Measurements from ENCODE around the gene P2RX1. TPM values are rescaled to one million over a fixed set of nuclear protein-coding genes. Genes with fewer than 3 reads are reported as not detected.

Gene P2RX1
- total RNA-seq = not detected

DNA sequence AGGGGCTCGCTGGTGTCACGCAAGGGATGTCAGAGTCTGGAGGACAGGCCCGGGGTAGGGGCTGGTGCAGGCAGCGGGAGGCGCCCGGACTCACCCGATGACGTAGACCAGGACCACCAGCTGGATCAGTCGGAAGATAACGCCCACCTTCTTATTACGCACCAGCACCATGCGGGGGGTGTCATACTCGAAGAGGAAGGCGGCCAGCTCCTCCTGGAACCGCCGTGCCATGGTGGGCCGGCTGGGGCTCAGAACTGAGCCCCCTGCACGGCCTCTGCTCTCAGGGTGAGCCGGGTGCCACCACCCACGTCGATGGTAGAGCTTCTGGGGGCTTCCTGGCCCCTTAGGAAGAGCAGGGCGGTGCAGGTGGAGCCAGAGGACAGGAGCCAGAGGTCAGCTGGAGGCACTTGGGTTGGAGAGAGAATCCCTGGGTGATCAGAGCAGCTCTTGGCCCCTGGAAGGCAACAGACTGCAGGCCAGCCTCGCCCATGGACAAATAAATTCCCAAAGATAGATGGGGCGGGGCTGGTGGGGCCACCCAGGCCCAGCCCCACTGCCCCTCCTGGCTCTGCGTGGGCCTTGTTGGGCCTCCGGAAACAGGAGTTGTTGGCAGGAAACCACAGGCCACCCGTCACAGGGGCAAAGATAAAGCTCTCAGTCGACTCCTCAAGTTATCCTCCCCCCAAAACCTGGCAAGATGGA, at the start of gene P2RX1:
Gene P2RX1, minus strand, starts transcription at position 471 of the 702 bp plus-strand sequence. Its CDS starts 240 bp downstream, at position 231.

DNA sequence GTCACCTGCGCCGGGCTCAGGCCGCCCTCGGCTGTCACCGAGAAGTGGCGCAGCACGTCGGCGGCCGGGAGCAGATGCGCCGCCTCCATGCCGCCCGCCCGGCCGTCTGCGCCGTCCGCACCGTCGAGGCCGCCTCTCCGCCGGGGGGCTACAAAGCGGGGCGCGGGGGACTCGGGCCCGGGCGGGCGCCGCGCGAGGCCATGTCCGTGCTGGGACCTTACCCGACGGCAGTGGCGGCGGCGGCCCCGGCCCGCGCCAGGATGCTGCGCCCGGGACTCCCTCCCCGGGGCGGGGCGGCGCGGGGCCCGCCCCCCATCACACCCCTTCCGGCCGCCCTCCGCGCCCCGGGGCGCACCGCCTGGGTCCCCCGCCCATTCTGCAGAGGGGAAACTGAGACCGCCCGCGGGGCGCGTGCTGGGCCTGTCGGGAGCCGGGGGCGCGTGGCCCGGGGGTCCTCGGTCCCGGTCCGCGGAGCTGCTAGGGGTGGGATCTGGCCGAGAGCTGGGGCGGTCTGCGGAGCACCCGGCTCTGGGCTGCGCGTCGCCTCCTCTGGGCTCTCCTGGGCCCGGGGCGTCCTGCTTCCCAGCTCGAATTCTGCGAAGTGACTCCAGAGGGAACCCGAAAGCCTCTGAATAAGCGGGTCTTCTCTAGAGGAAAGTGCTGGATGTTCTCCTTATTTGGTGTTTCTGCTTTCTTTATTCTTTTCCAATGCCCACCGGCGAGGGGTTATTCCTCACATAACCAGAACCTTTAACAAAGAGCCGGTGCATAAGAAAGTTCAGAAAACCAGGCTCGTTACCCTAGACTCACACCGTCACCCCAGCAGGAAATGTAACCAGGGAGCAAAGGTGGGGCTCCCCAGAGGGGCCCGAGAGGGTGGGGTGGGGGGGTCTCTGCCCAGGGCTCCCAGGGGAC, 48.2 kb upstream of the P2RX1 start, which contains the start of gene ATP2A3:
Gene ATP2A3, minus strand, starts transcription at position 235 of the 915 bp plus-strand sequence. Its CDS starts 146 bp downstream, at position 89.

DNA sequence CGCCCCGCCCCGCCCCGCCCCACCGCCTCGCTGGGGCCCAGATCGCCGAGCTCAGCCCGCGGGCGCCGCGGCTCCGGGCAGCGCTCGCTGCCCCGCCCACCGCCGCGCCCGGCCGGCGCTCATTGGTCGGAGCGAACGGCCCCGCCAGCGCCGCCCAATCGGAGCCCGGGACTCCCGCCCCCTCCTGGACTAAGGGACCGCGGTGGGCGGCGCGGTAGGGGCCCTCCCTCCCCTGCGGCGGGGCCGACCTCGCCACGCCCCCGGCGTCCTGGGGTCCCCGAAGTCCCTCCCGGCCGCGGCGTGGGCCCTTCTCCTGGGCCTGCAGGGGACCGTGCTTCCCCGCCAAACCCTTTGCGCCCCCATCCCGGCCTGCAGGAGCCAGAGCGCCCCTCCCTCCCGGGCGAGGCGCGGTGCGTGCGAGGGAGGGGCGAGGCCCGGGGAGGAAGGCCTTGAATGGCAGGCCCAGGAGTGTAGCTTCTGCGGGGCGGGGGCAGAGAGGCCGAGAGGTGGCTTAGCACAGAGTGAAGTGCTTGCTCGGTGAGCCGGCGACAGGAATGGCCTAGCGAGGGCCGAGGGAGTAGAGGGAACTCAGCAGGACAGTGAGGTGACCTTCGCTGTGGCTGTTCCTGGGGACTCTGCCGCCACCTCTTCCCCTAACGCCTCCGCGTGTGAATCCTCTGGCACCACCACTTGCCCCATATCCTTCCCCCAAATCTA, 23.1 kb downstream of the P2RX1 start, which contains the start of gene CAMKK1:
Gene CAMKK1, minus strand, starts transcription at position 51 of the 717 bp plus-strand sequence. CDS start 7,366 bp downstream, outside the sequence.

Other genes starting within 250 kb of the P2RX1 start
- gene TAX1BP3, start 247.9 kb downstream of the P2RX1 start, total RNA-seq = 10 to 100 TPM; 71.2 to 74.3 TPM
- gene EMC6, start 247.7 kb downstream of the P2RX1 start, total RNA-seq = 10 to 100 TPM; 19.6 to 34.0 TPM
- 1 to 10 TPM in 1 of 2 donors, under 1 TPM in 1; under 0.01 to 1.3 TPM for gene P2RX5, start 220.3 kb downstream of the P2RX1 start, total RNA-seq
- gene HASPIN, start 192.6 kb downstream of the P2RX1 start, total RNA-seq = 10 to 100 TPM in 1 of 2 donors, 1 to 10 TPM in 1; 7.6 to 21.6 TPM
- gene ITGAE, start 115.3 kb downstream of the P2RX1 start, total RNA-seq = 10 to 100 TPM in 1 of 2 donors, 1 to 10 TPM in 1; 10.0 to 24.3 TPM
- gene NCBP3, start 70.2 kb downstream of the P2RX1 start, total RNA-seq = 10 to 100 TPM; 12.4 to 17.3 TPM
- gene CAMKK1, start 23.4 kb downstream of the P2RX1 start, total RNA-seq = 1 to 10 TPM; 1.4 to 3.0 TPM
- under 1 TPM; under 0.01 to 0.33 TPM for gene ATP2A3, start 48.0 kb upstream of the P2RX1 start, total RNA-seq
- gene ZZEF1, start 226.6 kb upstream of the P2RX1 start, total RNA-seq = 10 to 100 TPM; 40.3 to 62.3 TPM
- 10 to 100 TPM; 17.3 to 27.2 TPM for gene CYB5D2, start 226.7 kb upstream of the P2RX1 start, total RNA-seq

Measured in melanocyte of skin (primary cell).